Kidney (tissue), 14 donors: Measurements from ENCODE around the gene NFKBIA. TPM values are rescaled to one million over a fixed set of nuclear protein-coding genes. Genes with fewer than 3 reads are reported as not detected.

Experiments used
- DNase-seq, 5 donors: peaks; one replicate each; pipeline ENCODE4 v3.0.0-alpha.2; 2013 to 2020
- FAIRE-seq: peaks from 2 replicates; lab custom pipeline; 2012; peaks lifted over from hg19 to GRCh38; lab: Jason Lieb, UNC
- H3K27ac ChIP-seq, 2 donors: one replicate each; pipeline ENCODE4 v1.7.0; 2013; ENCODE audit warnings: low read depth in 2 of 2, low read length in 2 of 2, inconsistent platforms in 1 of 2
- H3K27me3 ChIP-seq: one replicate; pipeline ENCODE4 v1.7.1; 2013; ENCODE audit warnings: low read length, inconsistent platforms; ENCODE audit not compliant: control insufficient read depth, insufficient read depth
- H3K36me3 ChIP-seq, 3 donors: one replicate each; pipeline versions ENCODE4 v1.7.0 to v1.7.1; 2013; ENCODE audit warnings: low read length in 3 of 3, control low read depth in 1 of 3, inconsistent platforms in 1 of 3; ENCODE audit not compliant: insufficient read depth in 3 of 3, control insufficient read depth in 2 of 3
- H3K4me1 ChIP-seq, 3 donors: one replicate each; pipeline versions ENCODE4 v1.7.0 to v1.7.1; 2013; ENCODE audit warnings: low read length in 3 of 3, inconsistent platforms in 1 of 3, low read depth in 1 of 3; ENCODE audit not compliant: control insufficient read depth in 2 of 3, insufficient read depth in 2 of 3
- H3K4me3 ChIP-seq, 3 donors: one replicate each; pipeline versions ENCODE4 v1.7.0 to v1.8.1; 2013; ENCODE audit warnings: low read length in 3 of 3, control low read depth in 1 of 3, inconsistent platforms in 1 of 3
- H3K9ac ChIP-seq, 3 donors: one replicate each; pipeline versions ENCODE4 v1.7.0 to v1.7.1; 2013; ENCODE audit warnings: low read length in 3 of 3, control low read depth in 1 of 3, inconsistent platforms in 1 of 3
- H3K9me3 ChIP-seq, 3 donors: one replicate each; pipeline versions ENCODE4 v1.7.0 to v1.7.1; 2013; ENCODE audit warnings: low read length in 3 of 3, control low read depth in 1 of 3, inconsistent platforms in 1 of 3; ENCODE audit not compliant: control insufficient read depth in 2 of 3, insufficient read depth in 1 of 3
- intact Hi-C: fragments of 100-400 bp; cut with DNase I; formaldehyde crosslinking; loops from one replicate; pipeline ENCODE4 v1.11.1; 2022
- polyA plus RNA-seq: library from polyadenylated mRNA; stranded (reverse); fragments of 350-450 nt; fragmentation: Illumina TruSeq; extraction: RNeasy Lipid Tissue Mini Kit (QIAGEN cat#74804); gene quantifications from one replicate; pipeline ENCODE4 v1.2.3, GENCODE V29; 2014; ENCODE audit warnings: low read depth, low replicate concordance; ENCODE audit not compliant: insufficient read depth
- total RNA-seq: library from RNA; stranded (reverse); fragmentation: NEBNext Ultra II Directional; extraction: Animal tissue kit (Norgen Biotek cat#: 25700); gene quantifications from one replicate; pipeline ENCODE4 v1.2.1, GENCODE V29; 2021
- TF ChIP-seq, protein P1 (sequence below): IDR thresholded peaks from 3 replicates; pipeline ENCODE4 v1.5.1; 2012; ENCODE audit warnings: mild to moderate bottlenecking, moderate library complexity, borderline replicate concordance; ENCODE audit not compliant: insufficient read depth; ENCODE audit errors: extremely low read depth
- donor health status: control.
- donor health status: control.
- donor health status: control.
- donor health status: control.
- donor health status: control.
- donor health status: DM: yes; HTN: yes; CAD: no.
- donor health status: Normal renal cell carcinoma (clear cell type).

NFKBIA gene
- total and polyA plus RNA-seq, 2 donors from 2014 or later = 131 to 171 TPM

DNA sequence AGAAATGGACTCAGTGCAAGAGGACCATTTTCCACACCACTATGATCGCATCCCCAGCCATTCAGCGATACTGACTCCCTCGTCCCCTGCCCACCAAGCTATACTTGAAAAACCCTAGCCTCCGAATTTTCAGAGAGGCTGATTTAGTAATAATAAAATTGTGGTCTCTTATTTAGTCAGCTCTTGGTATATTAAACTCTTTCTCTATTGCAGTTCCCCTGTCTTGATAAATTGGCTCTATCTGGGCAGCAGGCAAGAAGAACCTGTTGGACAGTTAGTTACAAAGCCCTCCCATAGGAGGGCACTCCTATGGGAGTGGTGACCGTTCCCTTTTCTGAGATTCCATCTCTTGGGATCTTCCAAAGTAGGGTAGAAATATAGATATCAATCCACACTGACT, 33.6 kb downstream of the NFKBIA start:
- H3K9me3 ChIP-seq = peaks cover 0 to 4% (median 0%) of the 10 kb centered on the region in 3 donors
- no peaks in the 10 kb centered on the region for H3K27me3 ChIP-seq
- FAIRE-seq = no peak
- H3K4me3 ChIP-seq = no peak overlapping the region
- intact Hi-C loops = no loop called here
- H3K27ac ChIP-seq = no peak overlapping the region
- H3K36me3 ChIP-seq = no peaks in the 10 kb centered on the region
- TF ChIP-seq, protein P1, sequence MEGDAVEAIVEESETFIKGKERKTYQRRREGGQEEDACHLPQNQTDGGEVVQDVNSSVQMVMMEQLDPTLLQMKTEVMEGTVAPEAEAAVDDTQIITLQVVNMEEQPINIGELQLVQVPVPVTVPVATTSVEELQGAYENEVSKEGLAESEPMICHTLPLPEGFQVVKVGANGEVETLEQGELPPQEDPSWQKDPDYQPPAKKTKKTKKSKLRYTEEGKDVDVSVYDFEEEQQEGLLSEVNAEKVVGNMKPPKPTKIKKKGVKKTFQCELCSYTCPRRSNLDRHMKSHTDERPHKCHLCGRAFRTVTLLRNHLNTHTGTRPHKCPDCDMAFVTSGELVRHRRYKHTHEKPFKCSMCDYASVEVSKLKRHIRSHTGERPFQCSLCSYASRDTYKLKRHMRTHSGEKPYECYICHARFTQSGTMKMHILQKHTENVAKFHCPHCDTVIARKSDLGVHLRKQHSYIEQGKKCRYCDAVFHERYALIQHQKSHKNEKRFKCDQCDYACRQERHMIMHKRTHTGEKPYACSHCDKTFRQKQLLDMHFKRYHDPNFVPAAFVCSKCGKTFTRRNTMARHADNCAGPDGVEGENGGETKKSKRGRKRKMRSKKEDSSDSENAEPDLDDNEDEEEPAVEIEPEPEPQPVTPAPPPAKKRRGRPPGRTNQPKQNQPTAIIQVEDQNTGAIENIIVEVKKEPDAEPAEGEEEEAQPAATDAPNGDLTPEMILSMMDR = no peak
- peaks cover 0 to 26% (median 20%) of the 10 kb centered on the region in 3 donors for H3K4me1 ChIP-seq
- H3K9ac ChIP-seq = no peak overlapping the region
- no peak for DNase-seq

DNA sequence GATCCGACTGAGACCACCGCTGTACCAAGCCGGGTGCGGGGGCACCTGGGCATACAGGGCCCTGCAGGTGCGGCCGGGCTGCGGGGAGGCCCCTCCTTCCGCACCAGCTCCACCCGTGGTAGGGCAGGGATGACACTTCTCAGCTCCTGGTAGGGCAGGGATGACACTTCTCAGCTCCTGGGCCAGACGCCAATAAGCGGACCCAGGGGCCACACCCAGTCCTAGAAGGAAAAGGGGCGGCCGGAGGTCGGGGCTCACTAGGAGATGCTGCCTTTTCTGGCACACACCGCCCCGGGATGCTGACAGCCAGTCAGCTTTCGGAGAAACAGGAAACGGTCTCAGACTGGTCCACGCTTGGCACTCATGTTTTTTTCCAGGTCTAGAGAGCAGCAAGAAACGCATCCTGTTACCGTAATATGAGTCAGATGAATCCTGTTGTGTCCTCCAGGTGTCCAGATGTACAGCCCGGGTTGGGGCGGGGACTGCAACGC, 34.8 kb downstream of the NFKBIA start:
- FAIRE-seq (no peak), DNase-seq (peak; percentile 66 to 81 (median 78))
- Histone ChIP-seq H3K27ac (no peak overlapping the region), H3K9ac (no peak overlapping the region), H3K27me3 (no peaks in the 10 kb centered on the region), H3K4me3 (no peak overlapping the region), H3K4me1 (peaks cover 0 to 31% (median 28%) of the 10 kb centered on the region in 3 donors), H3K9me3 (peaks cover 0 to 4% (median 0%) of the 10 kb centered on the region in 3 donors), H3K36me3 (no peaks in the 10 kb centered on the region)
- intact Hi-C loops = no loop called here
- TF ChIP-seq, protein P1 = no peak

DNA sequence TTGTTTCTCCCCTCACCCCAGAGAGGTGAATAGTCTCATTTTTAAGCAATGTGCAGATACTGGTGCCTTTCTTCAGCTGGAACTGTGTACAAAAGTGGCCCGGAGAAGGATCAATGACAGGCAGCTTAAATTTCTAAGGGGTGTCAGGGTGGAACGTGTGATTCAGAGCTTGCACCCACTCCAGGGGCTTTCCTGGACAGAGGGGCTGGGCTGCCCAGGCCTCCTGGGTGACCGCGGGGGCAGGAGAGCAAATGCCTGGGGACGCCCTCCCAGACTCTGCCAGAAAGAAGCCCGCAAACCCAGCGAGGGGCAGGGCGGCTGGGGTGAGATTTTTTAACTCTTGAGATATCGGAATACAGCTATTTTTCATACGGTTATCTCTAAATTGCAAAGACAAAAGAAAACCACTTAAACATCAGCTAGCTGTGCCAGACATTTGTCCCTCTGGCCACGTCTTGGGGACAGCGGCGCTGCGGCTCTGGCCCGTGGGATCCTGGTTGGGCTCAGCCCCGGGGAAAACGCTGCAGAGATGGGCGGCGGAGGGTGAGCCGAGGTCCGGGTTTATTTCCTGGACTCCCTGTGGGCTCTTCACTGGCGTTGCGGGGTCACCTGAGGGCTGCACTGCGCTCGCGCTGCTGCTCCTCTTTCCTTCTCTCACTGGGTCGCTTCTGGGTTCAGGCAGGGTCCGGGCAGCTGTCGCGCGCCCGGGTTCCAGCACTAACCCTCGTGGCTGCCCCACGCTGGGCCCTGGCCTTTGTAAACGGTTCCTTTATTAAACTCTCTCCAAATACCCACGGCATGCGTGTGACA, 35.8 kb downstream of the NFKBIA start:
- peak overlapping the region in 1 of 3 donors; percentile 41 for H3K9ac ChIP-seq
- H3K4me1 ChIP-seq = peaks cover 0 to 31% (median 28%) of the 10 kb centered on the region in 3 donors

More for the DNA sequence above, 35.8 kb downstream of the NFKBIA start:
- no peaks in the 10 kb centered on the region for H3K36me3 ChIP-seq
- TF ChIP-seq, protein P1 = no peak
- no peak for FAIRE-seq
- DNase-seq = peak in 1 of 5 donors; percentile 81
- H3K27ac ChIP-seq = peak overlapping the region; percentile 59
- no peaks in the 10 kb centered on the region for H3K27me3 ChIP-seq
- peak overlapping the region in 1 of 3 donors; percentile 14 for H3K4me3 ChIP-seq
- intact Hi-C loops = no loop called here
- H3K9me3 ChIP-seq = peaks cover 0 to 4% (median 0%) of the 10 kb centered on the region in 3 donors
